Fibroblast of pulmonary artery (primary cell): ENCODE results near the gene ASB14.

Experiments used
- DNase-seq: peaks from one replicate; pipeline ENCODE4 v3.0.0-alpha.2; 2010; ENCODE audit warnings: low read depth
- H3K4me3 ChIP-seq: replicated peaks from 2 replicates; pipeline ENCODE4 v1.5.1; 2011; ENCODE audit warnings: low read depth, mild to moderate bottlenecking, control low read depth, low read length, moderate library complexity
- TF ChIP-seq, protein P1 (sequence below): IDR thresholded peaks from 2 replicates; pipeline ENCODE4 v1.5.1; 2011; ENCODE audit warnings: mild to moderate bottlenecking, control low read depth, low read length, inconsistent platforms; ENCODE audit errors: missing control alignments

ASB14 gene

GRCh38 chr3:57278237-57278636, 14.2 kb downstream of the ASB14 start:
- DNase-seq: no peak
- TF ChIP-seq, protein P1, sequence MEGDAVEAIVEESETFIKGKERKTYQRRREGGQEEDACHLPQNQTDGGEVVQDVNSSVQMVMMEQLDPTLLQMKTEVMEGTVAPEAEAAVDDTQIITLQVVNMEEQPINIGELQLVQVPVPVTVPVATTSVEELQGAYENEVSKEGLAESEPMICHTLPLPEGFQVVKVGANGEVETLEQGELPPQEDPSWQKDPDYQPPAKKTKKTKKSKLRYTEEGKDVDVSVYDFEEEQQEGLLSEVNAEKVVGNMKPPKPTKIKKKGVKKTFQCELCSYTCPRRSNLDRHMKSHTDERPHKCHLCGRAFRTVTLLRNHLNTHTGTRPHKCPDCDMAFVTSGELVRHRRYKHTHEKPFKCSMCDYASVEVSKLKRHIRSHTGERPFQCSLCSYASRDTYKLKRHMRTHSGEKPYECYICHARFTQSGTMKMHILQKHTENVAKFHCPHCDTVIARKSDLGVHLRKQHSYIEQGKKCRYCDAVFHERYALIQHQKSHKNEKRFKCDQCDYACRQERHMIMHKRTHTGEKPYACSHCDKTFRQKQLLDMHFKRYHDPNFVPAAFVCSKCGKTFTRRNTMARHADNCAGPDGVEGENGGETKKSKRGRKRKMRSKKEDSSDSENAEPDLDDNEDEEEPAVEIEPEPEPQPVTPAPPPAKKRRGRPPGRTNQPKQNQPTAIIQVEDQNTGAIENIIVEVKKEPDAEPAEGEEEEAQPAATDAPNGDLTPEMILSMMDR: no peak

GRCh38 chr3:57275393-57275792, 17.1 kb downstream of the ASB14 start:
- no peak for DNase-seq
- TF ChIP-seq, protein P1: no peak
- H3K4me3 ChIP-seq: no peak overlapping the region

More at GRCh38 chr3:57278237-57278636, 14.2 kb downstream of the ASB14 start:
- H3K4me3 ChIP-seq: no peak overlapping the region

DNA sequence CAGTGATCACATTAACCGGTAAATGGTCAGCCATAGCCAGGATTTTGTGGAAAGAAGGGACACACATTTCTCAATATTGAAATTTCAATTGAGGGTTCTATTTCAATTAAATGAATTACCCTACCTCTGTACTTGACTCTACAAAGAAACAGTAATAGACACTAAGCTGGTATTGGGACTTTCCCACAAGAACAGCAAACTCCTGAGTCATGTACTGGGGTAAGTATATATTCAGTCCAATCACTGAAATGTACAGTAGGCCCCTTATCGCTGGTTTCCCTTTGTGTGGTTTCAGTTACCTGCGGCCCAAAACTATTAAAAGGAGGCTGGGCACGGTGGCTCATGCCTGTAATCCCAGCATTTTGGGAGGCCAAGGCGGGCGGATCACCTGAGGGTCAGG, 17.6 kb downstream of the ASB14 start:
- TF ChIP-seq, protein P1: no peak
- DNase-seq: no peak
- no peak overlapping the region for H3K4me3 ChIP-seq

DNA sequence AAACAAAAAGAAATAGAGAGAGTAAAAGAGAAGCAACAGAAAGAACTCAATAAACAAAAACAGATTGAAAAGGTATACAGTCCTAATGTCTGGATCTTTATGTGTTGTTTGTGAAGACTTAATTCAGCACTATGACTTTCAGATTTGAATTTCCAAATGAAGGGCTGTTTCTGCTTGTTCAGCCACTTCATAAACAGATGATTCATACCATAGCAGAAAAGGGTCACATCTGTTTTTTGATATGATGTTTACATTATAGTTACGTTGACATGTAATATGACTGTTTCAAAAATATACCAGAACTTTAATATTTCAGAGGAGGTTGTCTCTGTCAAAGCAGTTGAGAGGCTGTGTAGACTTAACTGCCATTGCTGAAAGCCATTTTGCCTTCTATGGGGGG, 24.1 kb downstream of the ASB14 start:
- H3K4me3 ChIP-seq: no peak overlapping the region
- TF ChIP-seq, protein P1: no peak
- DNase-seq: no peak

DNA sequence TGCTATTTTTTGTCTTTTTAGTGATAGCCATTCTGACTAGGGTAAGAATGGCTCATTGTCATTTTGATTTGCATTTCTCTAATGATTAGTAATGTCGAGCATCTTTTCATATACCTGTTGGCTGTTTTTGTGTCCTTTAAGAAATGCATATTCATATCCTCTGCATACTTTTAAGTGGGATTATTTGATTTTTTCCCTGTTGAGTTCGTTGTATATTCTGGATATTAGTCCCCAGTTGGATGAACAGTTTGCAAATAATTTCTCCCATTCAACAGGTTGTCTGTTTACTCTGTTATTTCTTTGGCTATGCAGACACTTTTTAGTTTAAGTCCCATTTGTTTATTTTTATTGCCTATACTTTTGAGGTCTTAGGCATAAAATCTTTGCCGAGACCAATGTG, 30.6 kb downstream of the ASB14 start:
- no peak for DNase-seq
- H3K4me3 ChIP-seq: no peak overlapping the region
- TF ChIP-seq, protein P1: no peak

DNA sequence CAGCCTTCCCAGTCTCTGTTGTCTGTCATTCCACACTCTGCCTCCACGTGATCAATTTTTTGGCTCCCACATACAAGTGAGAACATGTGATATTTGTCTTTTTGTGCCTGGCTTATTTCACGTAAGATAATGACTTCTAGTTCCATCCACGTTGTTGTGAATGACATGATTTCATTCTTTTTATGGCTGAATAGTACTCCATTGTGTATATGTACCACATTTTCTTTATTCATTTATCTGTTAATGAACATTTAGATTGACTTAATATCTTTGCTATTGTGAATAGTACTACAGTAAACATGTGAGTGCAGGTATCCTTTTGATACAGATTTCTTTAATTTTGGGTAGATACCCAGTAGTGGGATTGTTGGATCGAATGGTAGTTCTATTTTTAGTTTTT, 31.4 kb downstream of the ASB14 start:
- TF ChIP-seq, protein P1: no peak
- no peak overlapping the region for H3K4me3 ChIP-seq
- no peak for DNase-seq

GRCh38 chr3:57257678-57258077, 34.8 kb downstream of the ASB14 start:
- H3K4me3 ChIP-seq: no peak overlapping the region

More at GRCh38 chr3:57257678-57258077, 34.8 kb downstream of the ASB14 start:
- TF ChIP-seq, protein P1: no peak
- no peak for DNase-seq
